B cell (primary cell): ENCODE measurements around the gene STK17A. TPM values are rescaled to one million over a fixed set of nuclear protein-coding genes. Genes with fewer than 3 reads are reported as not detected.
A peak's percentile ranks its signal among the peaks of the same experiment; 100 is the strongest.

Experiments used
- ATAC-seq: fragments of 200-7000 bp; cut with Tn5 transposase; one replicate; pipeline ENCODE4 v1.10.0; 2021; ENCODE audit warnings: low read depth, mild to moderate bottlenecking, moderate number of reproducible peaks, moderate library complexity
- CTCF ChIA-PET: fragments of 350-600 bp; sonication (Branson Sonifier 250); formaldehyde crosslinking; loops from one replicate; lab custom pipeline; 2021; ENCODE audit warnings: antibody characterized with exemption, inconsistent platforms; lab: Charles Lee
- POLR2A ChIA-PET: fragments of 350-600 bp; sonication (Branson Sonifier 250); formaldehyde crosslinking; loops from one replicate; lab custom pipeline; 2021; ENCODE audit warnings: antibody characterized with exemption; lab: Charles Lee
- DNase-seq: peaks from one replicate; pipeline ENCODE4 v3.0.0; 2013
- H2AFZ ChIP-seq: 2 replicates; pipeline ENCODE4 v1.6.1; 2012; ENCODE audit warnings: mild to moderate bottlenecking, low read depth, low read length; ENCODE audit not compliant: insufficient read depth, poor library complexity, severe bottlenecking
- H3K27ac ChIP-seq, 2 donors: 1 replicate in 1 of 2; 2 replicates in 1 of 2; pipeline ENCODE4 v1.5.1; 2012 to 2013; ENCODE audit warnings: low read length in 2 of 2, mild to moderate bottlenecking in 2 of 2, moderate library complexity in 1 of 2
- H3K27me3 ChIP-seq, 4 experiments: fragments of 200-600 bp in 1 of 4; sonication (generic) in 1 of 4; replicated peaks in 1 of 4; 1 replicate in 2 of 4; 2 replicates in 2 of 4; pipeline versions ENCODE4 v1.6.1 to v1.7.0; 2013 to 2016; ENCODE audit warnings: low read length in 3 of 4, mild to moderate bottlenecking in 2 of 4, mixed read lengths in 1 of 4, moderate library complexity in 1 of 4; ENCODE audit not compliant: insufficient read depth in 4 of 4, control insufficient read depth in 3 of 4; ENCODE audit errors: control extremely low read depth in 1 of 4
- H3K36me3 ChIP-seq, 2 experiments: replicated peaks in 1 of 2; 1 replicate in 1 of 2; 2 replicates in 1 of 2; pipeline versions ENCODE4 v1.6.1 to v1.7.1; 2013; ENCODE audit warnings: low read length in 1 of 2; ENCODE audit not compliant: insufficient read depth in 2 of 2, control insufficient read depth in 1 of 2; ENCODE audit errors: control extremely low read depth in 1 of 2, extremely low read depth in 1 of 2
- H3K4me1 ChIP-seq, 2 donors: fragments of 200-600 bp in 1 of 2; sonication (generic) in 1 of 2; 1 replicate in 1 of 2; 2 replicates in 1 of 2; pipeline versions ENCODE4 v1.5.1 to v1.6.1; 2013 to 2017; ENCODE audit warnings: low read length in 2 of 2; ENCODE audit not compliant: control insufficient read depth in 2 of 2, insufficient read depth in 2 of 2
- H3K4me2 ChIP-seq: replicated peaks from 2 replicates; pipeline ENCODE3; 2012; ENCODE audit warnings: mild to moderate bottlenecking, low read depth, low read length; ENCODE audit not compliant: poor library complexity, severe bottlenecking
- H3K4me3 ChIP-seq, 5 experiments: fragments of 200-600 bp in 1 of 5; sonication (generic) in 1 of 5; 1 replicate in 3 of 5; 2 replicates in 2 of 5; pipeline versions ENCODE4 v1.5.1 to v1.7.0; 2011 to 2016; ENCODE audit warnings: low read length in 4 of 5, mild to moderate bottlenecking in 4 of 5, low read depth in 2 of 5, control low read depth in 1 of 5, moderate library complexity in 1 of 5; ENCODE audit not compliant: insufficient read depth in 1 of 5; ENCODE audit errors: control extremely low read depth in 1 of 5, extremely low read depth in 1 of 5
- H3K79me2 ChIP-seq: fragments of 200-600 bp; sonication (generic); one replicate; pipeline ENCODE4 v1.6.0; 2016; ENCODE audit warnings: low read length; ENCODE audit not compliant: control insufficient read depth, insufficient read depth
- H3K9ac ChIP-seq: fragments of 200-600 bp; sonication (generic); 2 replicates; pipeline ENCODE4 v1.6.1; 2017; ENCODE audit warnings: mild to moderate bottlenecking, low read length, moderate library complexity
- H3K9me3 ChIP-seq, 3 donors: one replicate each; pipeline versions ENCODE4 v1.6.1 to v1.7.1; 2013; ENCODE audit warnings: low read length in 2 of 3; ENCODE audit not compliant: control insufficient read depth in 2 of 3, insufficient read depth in 1 of 3; ENCODE audit errors: control extremely low read depth in 1 of 3
- H4K20me1 ChIP-seq: 2 replicates; pipeline ENCODE4 v1.6.0; 2012; ENCODE audit warnings: mild to moderate bottlenecking, low read length; ENCODE audit not compliant: insufficient read depth, control insufficient read depth, poor library complexity, severe bottlenecking
- H3K27ac Mint-ChIP-seq: one replicate; pipeline ENCODE4 v1.8.0; 2021; ENCODE audit warnings: mixed read lengths
- H3K27me3 Mint-ChIP-seq: one replicate; pipeline ENCODE4 v1.8.0; 2021; ENCODE audit warnings: mixed read lengths
- H3K4me1 Mint-ChIP-seq: one replicate; pipeline ENCODE4 v1.8.0; 2021; ENCODE audit warnings: mixed read lengths
- H3K4me3 Mint-ChIP-seq: one replicate; pipeline ENCODE4 v1.8.0; 2021; ENCODE audit warnings: mixed read lengths
- H3K9me3 Mint-ChIP-seq: one replicate; pipeline ENCODE4 v1.8.0; 2022; ENCODE audit warnings: mixed read lengths; ENCODE audit not compliant: insufficient read depth
- EZH2 ChIP-seq: IDR thresholded peaks from 2 replicates; pipeline ENCODE4 v1.6.1; 2012; ENCODE audit warnings: borderline replicate concordance, low read depth, mild to moderate bottlenecking, moderate library complexity, low read length; ENCODE audit not compliant: insufficient read depth, poor library complexity, severe bottlenecking
- WGBS: methylation state at CpG from one replicate; pipeline ENCODE4 v1.1.5; 2013; ENCODE audit warnings: missing lambda C conversion rate; ENCODE audit not compliant: insufficient coverage; 5-methylcytosine and 5-hydroxymethylcytosine counted together
- intact Hi-C: fragments of 100-400 bp; cut with micrococcal nuclease; formaldehyde crosslinking; loops from one replicate; pipeline ENCODE4 v1.10.0; 2022
- polyA plus RNA-seq: library from polyadenylated mRNA; depleted of rRNA; stranded (reverse); fragments of >200 nt; gene quantifications from 2 replicates; pipeline ENCODE4 v1.2.3, GENCODE V29; 2012
- total RNA-seq, 2 donors: library from RNA; stranded (reverse); fragments of 120-200 nt in 1 of 2; gene quantifications; 1 replicate in 1 of 2; 2 replicates in 1 of 2; pipeline versions ENCODE4 v1.2.3 to v1.2.4, GENCODE V29; 2013 to 2022
- TF ChIP-seq, protein P1 (sequence below): fragments of 200-600 bp; IDR thresholded peaks from one replicate; pipeline ENCODE4 v1.8.0; 2022; ENCODE audit warnings: antibody characterized with exemption, mild to moderate bottlenecking

The STK17A gene
- total and polyA plus RNA-seq, 2 donors (not counting 1 experiment from before 2014, with no cell fraction given): 72.8 to 111 TPM

DNA sequence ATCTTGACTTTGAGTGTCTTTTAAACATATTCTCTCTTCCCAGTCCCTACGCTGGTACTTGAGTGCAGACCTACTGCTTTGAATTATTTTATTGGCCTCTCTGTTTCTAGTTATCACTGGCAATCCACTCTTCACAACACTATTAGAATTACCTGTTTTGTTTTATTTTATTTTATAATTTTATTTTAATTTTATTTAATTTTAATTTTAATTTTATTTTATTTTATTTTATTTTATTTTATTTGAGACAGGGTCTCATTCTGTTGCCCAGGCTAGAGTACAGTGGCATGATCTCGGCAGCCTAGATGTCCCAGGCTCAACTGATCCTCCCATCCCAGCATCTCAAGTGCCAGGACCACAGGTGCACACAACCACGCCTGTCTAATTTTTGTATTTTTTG, 6.8 kb downstream of the STK17A start:
- Mint-ChIP-seq H3K27me3 (no peaks in the 10 kb centered on the region), H3K9me3 (no peaks in the 10 kb centered on the region), H3K4me1 (peaks cover 80% of the 10 kb centered on the region), H3K27ac (peak overlapping the region; percentile 70), H3K4me3 (peak overlapping the region; percentile 57)
- DNase-seq (no peak), ATAC-seq (no peak)
- H3K79me2 ChIP-seq: peaks cover 100% of the 10 kb centered on the region
- POLR2A ChIA-PET: no interaction called here
- peak overlapping the region in 1 of 5 experiments; percentile 19 for H3K4me3 ChIP-seq
- H3K9ac ChIP-seq: peak overlapping the region; percentile 7
- peak overlapping the region; percentile 31 to 94 for H3K27ac ChIP-seq
- H3K36me3 ChIP-seq: peaks cover 1 to 8% of the 10 kb centered on the region in 2 experiments
- H3K4me2 ChIP-seq: peak overlapping the region; percentile 82
- 100% methylated on average over 1 of the region's 3 CpGs for WGBS
- TF ChIP-seq EZH2: no peak
- TF ChIP-seq, protein P1, sequence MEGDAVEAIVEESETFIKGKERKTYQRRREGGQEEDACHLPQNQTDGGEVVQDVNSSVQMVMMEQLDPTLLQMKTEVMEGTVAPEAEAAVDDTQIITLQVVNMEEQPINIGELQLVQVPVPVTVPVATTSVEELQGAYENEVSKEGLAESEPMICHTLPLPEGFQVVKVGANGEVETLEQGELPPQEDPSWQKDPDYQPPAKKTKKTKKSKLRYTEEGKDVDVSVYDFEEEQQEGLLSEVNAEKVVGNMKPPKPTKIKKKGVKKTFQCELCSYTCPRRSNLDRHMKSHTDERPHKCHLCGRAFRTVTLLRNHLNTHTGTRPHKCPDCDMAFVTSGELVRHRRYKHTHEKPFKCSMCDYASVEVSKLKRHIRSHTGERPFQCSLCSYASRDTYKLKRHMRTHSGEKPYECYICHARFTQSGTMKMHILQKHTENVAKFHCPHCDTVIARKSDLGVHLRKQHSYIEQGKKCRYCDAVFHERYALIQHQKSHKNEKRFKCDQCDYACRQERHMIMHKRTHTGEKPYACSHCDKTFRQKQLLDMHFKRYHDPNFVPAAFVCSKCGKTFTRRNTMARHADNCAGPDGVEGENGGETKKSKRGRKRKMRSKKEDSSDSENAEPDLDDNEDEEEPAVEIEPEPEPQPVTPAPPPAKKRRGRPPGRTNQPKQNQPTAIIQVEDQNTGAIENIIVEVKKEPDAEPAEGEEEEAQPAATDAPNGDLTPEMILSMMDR: no peak
- intact Hi-C loops: loop anchor here (2.0 to 5.0 kb wide), 2 partner anchors 13 to 338 kb away; partner anchors contain the start of gene UBE2D4
- CTCF ChIA-PET: interaction anchor here (9.3 to 13.1 kb wide), 2 partner anchors 57 to 110 kb away, joined by 203 to 721 read pairs; no protein-coding TSS in a partner anchor
- no peaks in the 10 kb centered on the region for H3K9me3 ChIP-seq
- peaks cover 59% of the 10 kb centered on the region for H4K20me1 ChIP-seq
- no peaks in the 10 kb centered on the region for H3K27me3 ChIP-seq
- H3K4me1 ChIP-seq: peaks cover 72 to 82% of the 10 kb centered on the region in 2 donors
- no peak overlapping the region for H2AFZ ChIP-seq

- ChIA-PET POLR2A (interaction anchor here (0.7 kb wide), 1 partner anchor 60 kb away, joined by 4 read pairs; no protein-coding TSS in a partner anchor), CTCF (interaction anchor here (1.0 to 13.1 kb wide), 3 partner anchors 8 to 138 kb away, joined by 3 to 721 read pairs (median 21); partner anchors contain the start of genes COA1 and STK17A)
- H3K9me3 ChIP-seq: no peaks in the 10 kb centered on the region
- 0% methylated on average over 1 of the region's 2 CpGs for WGBS
- H3K4me1 Mint-ChIP-seq: peaks cover 78% of the 10 kb centered on the region
- ATAC-seq (peak; percentile 21), DNase-seq (peak; percentile 48)
- H3K9me3 Mint-ChIP-seq: no peaks in the 10 kb centered on the region
- peaks cover 100% of the 10 kb centered on the region for H3K79me2 ChIP-seq
- peaks cover 64% of the 10 kb centered on the region for H4K20me1 ChIP-seq
- intact Hi-C loops: no loop called here
- H3K4me1 ChIP-seq: peaks cover 73 to 91% of the 10 kb centered on the region in 2 donors
- peak overlapping the region in 1 of 5 experiments; percentile 19 for H3K4me3 ChIP-seq
- peak overlapping the region; percentile 36 for H3K4me2 ChIP-seq
- peak overlapping the region; percentile 19 to 65 for H3K27ac ChIP-seq
- TF ChIP-seq, protein P1: no peak
- no peak for TF ChIP-seq EZH2
- H3K27me3 ChIP-seq: no peaks in the 10 kb centered on the region
- H3K27me3 Mint-ChIP-seq: no peaks in the 10 kb centered on the region
- peak overlapping the region; percentile 4 for H3K9ac ChIP-seq
- peak overlapping the region; percentile 75 for H3K27ac Mint-ChIP-seq
- peaks cover 1 to 13% of the 10 kb centered on the region in 2 experiments for H3K36me3 ChIP-seq
- H2AFZ ChIP-seq: no peak overlapping the region
- peak overlapping the region; percentile 72 for H3K4me3 Mint-ChIP-seq
These were observed 8.1 kb downstream of the STK17A start for GRCh38 chr7:43590862-43591557.
